HG03354 (cell line): Measurements from ENCODE around the gene CDC42EP1.
"Not testable (repeated sequence)": the region's sequence is repeated elsewhere in the genome, so short reads cannot be mapped to it uniquely, and the experiment has no call there.

ENCODE experiments used
- ATAC-seq: cut with Tn5 transposase; IDR thresholded peaks from one replicate; pipeline ENCODE4 v1.9.1; 2021; ENCODE audit warnings: mild to moderate bottlenecking; ENCODE audit not compliant: unreplicated experiment, poor library complexity, severe bottlenecking

CDC42EP1 gene

DNA sequence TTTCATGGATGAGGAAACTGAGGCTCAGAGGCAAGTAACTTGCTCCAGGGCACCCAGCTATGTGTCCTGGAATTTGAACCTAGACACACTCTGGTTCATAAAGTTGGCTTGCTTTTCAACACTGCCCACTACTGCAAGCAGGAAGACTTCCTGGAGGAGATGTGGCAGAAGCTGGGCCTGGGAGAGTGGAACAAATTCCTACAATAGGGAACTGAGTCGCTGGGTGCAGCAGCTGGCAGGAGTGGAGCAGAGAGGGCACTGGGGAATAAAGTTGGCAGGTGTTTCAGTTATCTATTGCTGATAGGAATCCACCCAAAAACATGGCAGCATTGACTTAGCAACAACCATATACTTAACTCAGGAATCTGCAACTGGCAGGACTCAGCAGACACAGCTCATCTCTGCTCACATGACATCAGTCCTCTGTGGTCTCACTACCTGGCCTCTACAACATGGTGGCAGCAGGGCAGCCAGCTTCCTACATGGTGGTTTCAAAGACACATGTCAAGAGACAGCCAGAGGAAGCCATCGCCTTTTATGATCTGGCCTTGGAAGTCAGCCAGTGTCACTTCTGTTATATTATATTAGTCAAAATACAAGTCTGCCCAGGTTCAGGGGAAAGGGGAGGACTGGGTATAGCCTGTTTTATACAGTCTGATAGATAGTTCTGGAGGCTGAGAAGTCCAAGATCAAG is 30.5 kb upstream of the CDC42EP1 start:
- ATAC-seq = no peak

DNA sequence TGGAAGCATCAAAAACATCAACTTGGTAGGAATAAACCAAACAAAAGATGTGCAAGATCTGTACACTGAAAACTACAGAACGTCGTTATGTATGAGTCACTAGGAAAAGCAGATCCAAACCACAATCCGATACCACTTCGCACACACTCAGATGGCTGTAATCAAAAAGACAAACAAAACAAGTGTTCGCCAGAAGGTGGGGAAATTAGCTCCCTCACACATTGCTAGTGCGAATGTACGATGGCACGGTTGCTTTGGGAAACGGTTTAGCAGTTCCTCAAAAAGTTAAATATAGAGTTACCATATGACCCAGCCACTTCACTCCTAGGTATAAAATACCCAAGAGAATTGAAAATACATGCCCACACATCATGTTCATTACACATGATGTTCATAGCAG is 26.3 kb upstream of the CDC42EP1 start:
- no peak for ATAC-seq

DNA sequence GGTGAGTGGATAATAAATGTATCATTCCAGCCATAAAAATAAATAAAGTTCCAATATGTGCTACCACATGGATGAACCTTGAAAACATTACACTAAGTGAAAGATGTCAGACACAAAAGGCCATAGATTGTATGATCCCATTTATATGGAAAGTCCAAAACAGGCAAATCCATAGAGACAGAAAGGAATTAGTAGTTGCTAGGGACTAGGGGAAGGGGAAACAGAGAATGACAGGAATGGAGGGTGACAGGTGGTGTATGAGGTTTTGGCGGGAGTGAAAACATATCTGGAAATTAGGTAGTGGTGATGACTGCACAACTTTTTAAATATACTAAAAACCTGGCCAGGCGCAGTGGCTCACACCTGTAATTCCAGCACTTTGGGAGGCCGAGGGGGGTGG is 25.8 kb upstream of the CDC42EP1 start:
- ATAC-seq = no peak

DNA sequence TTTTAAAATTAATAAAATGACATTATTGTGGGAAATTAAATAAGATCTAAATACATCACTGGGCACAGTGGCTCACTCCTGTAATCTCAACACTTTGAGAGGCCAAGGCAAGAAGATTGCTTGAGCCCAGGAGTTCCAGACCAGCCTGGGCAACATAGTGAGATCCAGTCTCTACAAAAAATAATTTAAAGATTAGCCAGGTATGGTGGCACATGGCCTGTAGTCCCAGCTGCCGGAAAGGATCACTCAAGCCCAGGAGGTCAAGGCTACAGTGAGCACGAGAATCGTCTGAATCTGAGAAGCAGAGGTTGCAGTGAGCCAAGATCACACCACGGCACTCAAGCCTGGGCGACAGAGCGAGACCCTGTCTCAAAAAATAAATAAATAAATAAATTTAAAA is 25.1 kb upstream of the CDC42EP1 start:
- ATAC-seq = no peak

DNA sequence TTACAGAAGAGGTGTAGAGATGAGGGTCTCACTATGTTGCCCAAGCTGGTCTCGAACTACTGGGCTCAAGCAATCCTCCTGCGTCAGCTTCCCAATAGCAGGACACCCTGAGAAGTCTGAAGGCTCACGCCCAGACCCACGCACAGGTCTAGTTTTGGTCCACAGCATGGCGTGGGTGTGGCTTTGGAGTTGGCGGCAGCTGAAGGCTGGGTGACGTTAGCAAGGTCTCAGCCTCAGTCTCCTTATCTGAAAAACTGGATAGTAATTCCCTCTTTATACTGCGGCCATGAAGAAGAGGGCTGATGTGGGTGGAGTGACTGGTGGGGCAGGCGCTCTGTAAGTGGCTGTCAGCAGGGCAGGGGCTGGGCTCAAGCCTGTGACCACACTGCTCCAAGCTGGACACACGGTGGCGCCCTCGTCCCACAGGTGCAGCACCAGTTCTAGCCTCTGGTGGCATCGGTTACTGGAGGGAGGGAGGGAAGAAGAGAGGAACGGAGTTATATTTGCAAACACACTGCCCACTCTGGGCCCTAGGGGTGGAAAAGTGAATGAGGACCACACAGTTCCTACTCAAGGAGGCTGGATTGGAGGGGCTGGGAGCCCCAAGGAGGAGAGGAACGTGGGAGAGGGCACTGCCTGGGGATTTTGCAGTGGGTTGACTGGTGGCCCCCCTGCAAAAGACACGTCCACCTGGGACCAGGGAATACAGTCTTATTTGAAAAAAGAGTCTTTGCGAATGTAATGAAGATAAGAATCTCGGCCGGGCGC is 21.5 kb upstream of the CDC42EP1 start:
- peak; percentile 87 for ATAC-seq

DNA sequence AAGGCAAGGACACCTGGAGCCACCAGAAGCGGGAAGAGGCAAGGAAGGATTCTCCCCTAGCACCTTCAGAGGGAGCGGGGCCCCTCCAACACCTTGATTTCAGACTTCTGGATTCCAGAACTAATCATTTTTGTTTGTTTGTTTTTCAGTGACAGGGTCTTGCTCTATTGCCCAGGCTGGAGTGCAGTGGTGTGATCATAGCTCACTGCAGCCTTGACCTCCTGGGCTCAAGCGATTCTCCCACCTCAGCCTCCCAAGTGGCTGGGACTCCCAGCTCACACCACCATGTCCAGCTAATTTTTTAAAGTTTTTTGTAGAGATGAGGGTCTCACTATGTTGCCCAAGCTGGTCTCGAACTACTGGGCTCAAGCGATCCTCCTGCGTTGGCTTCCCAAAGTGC is 20.5 kb upstream of the CDC42EP1 start:
- ATAC-seq = not testable (repeated sequence)

DNA sequence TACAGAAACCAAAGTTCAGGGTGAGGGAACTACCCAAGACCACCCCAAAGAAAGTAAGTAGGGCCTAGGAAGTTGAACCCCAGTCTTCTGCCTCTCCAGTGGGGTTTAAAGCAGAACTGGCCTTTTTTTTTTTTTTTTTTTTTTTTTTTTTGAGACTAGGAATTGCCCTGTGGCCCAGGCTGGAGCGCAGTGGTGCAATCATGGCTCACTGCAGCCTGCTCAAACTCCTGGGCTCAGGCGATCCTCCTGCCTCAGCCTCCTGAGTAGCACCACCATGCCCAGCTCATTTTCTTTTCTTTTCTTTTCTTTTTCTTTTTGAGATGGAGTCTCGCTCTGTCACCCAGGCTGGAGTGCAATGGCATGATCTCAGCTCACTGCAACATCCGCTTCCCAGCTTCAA is 17.9 kb upstream of the CDC42EP1 start:
- ATAC-seq = not testable (repeated sequence)

DNA sequence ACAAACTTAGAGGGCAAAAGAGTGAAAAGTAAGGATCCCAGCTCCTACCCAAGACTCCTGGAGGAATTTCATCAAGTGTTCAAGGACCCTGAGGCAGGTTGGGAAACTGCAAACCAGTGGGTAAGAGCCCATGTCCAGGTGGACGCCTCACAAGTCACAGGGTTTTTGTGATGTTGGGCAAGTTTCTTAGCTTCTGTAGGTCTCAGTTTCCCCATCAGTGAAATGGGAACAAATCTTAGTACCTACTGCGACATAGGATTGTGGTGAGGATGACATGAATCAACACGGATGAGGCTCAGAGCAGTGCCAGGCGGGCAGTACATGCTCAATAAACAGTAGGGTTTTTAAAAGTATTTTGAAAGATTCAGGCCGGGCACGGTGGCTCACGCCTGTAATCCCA is 17.3 kb upstream of the CDC42EP1 start:
- ATAC-seq = no peak

DNA sequence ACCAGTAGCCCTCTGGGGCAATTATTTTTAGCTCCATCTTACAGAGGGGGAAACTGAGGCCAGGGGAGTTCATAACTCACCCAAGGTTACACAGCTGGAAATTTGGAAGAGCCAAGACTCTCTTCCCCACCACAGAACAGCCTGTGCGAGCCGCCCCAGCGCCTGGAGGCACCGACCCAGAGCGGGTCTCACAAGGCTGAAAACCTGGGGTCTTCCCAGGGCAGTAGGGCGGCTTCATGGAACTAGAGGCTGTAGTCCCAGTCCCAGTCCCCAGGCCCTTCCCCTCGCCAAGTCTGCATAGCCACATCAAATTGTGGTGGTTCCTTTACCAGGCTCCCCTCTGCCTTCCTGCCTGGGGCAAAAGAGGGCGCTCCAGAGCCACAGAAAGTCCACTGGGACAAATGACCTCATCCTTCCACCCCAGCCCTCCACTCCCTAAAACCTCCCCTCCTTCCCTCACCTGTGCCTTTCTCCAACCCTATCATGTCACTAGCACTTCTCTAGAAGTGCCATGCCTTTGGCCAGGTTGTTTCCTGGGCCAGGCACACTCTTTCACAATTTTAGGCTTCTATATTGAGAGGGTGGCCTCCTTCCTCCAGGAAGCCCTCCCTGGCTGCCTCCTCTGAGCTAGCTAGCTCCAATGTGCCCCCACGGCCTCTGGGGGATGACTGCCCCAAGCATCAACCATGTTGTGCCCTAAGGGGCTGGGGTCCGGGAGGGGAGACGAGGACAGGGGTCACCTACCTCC is 15.2 kb upstream of the CDC42EP1 start:
- no peak for ATAC-seq

DNA sequence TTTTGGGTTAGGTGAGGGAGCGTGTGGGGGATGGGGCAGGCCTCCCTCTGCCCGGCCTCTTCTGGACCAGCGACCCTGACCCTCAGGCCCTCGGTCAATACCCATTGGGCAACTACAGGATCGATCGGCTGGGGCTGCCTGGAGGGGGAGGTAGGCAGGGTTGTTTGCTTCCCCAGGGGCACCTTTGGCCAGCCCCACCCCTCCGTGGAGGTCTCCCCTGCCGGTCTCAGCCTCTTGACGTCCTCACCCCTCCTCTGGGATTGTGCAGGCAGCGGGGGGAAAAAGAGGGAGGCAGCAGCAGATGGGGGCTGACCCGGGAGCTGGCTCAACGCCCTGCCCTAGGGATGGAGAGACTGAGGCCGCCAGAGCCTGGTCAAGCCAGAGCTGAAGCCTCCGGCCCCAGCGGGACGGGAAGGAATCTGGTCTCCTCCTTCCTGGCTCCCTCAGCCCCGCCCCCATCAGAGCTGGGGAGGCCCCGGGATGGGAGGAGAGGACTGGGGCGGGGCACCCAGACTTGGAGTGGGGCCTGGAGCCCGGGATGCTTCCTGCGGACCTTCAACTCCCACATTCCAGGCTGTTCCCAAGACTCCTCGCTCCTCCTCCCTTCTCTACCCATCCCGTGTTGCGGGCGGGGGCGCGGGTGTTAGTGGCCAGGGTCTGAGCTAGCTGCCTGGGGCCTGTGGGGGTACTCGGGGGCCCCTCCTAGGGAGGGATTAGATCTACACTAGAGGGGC is 14.4 kb upstream of the CDC42EP1 start:
- ATAC-seq = no peak

DNA sequence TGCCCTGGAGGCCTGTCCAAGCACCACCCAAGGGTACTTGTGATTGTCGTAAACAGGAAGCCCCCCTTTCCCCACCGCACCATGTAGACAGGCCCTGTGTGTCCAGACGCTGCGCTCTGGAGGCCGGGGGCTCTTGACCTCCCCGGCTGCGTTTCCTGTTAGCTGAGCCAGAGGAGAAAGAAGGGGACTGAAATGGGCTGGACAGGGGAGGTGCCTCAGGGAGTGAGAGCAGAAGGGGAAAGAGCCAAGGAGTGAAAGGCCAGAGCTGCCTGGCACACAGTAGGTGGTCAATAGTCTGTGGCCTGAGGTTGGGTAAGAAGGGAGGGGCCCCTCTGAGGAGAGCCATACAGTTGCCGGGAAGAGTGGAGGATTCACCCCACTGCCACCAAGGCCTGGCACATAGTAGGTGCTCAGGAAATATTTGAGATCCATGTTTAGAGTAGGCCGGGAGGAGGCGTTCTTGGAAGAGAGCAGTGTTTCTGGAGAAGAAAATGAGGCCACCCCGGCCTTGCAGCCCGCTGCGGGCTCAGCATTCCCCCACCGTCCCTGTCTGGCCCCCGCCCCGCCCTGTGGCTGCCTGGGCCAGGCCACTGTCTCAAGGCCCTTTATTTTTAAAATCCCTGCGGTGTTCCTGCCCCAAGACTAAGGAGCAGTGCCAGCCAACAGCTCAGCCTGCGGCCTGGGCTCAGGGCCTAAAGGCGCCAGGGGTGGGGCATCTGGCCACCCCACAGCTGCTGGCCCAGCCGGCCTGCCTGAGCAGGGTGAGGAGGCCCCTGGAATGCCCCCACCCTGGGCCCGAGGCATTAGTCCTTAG is 13.6 kb upstream of the CDC42EP1 start:
- ATAC-seq = no peak

DNA sequence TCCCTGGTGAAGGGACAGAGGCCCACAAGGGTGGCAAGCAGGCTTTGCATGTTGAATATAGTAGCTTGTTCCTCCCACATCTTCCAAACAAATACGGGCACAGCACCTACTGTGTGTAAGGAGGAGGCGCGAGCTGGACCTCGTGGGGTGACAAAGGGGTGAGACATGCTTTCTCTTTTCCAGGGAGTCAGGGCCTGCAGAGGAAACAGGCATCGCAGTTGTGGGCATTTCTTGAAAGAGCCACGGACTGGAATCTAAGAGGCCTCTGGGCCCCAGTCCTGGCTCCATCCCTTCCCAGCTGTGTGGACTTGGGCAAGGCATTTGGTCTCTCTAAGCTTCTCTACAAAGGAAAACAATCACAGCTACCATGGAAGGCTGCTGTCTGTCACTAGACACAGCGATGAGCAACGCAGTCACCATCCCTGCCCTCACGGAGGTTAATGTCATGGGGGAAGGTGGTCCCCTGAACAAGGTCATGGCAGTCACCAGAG is 13.0 kb upstream of the CDC42EP1 start:
- no peak for ATAC-seq

DNA sequence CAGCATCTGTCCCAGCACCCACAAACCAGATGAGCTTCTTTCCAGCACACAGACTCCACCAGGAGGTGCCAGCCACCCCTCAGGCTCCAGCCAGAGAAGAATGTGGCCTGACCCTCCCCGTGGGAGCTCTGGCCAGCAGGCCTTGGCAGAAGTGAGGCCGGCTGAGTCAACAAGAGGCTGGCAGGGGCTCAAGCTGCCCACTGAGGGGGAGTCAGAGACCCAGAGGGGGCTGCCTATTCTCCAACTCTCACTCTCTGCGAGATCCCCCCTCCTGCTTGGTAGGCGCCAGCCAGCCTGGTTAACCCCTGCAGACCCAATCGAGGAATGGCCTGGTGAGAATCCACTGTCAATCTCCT is 10.6 kb upstream of the CDC42EP1 start:
- ATAC-seq = no peak

DNA sequence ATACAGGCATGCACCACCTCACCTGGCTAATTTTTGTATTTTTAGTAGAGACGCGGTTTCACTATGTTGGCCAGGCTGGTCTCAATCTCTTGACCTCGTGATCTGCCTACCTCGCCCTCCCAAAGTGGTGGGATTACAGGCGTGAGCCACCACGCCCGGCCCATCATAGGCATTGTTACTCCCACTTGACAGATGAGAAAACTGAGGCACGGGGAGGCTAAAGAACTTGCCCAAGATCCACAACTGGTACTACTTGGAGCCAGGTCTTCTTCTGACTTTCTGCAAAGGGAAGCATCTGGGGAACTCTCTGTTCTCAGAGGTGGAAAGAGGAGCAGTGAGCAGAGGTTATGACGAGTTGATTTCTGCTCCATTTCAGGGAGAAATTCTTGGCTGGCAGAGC is 9.4 kb upstream of the CDC42EP1 start:
- ATAC-seq = not testable (repeated sequence)

DNA sequence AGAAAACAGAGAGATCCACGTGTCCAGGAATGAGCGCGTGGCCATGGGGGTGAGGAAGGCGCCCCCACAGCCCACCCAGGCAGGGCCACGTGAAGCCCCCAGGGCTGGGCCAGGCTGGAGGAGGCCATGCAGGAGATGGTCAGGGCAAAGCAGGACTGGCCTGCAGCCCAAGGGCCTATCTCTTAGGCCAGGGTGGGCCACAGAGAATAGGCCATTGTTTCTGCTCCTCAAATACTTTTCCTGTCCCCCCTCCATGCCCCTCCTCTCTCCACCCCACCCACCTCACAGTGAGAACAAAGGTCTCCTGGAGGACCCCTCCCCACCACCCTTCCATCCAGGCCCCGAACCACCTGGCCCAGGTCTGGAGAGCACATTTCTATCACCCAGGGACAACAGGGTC is 8.3 kb upstream of the CDC42EP1 start:
- no peak for ATAC-seq

DNA sequence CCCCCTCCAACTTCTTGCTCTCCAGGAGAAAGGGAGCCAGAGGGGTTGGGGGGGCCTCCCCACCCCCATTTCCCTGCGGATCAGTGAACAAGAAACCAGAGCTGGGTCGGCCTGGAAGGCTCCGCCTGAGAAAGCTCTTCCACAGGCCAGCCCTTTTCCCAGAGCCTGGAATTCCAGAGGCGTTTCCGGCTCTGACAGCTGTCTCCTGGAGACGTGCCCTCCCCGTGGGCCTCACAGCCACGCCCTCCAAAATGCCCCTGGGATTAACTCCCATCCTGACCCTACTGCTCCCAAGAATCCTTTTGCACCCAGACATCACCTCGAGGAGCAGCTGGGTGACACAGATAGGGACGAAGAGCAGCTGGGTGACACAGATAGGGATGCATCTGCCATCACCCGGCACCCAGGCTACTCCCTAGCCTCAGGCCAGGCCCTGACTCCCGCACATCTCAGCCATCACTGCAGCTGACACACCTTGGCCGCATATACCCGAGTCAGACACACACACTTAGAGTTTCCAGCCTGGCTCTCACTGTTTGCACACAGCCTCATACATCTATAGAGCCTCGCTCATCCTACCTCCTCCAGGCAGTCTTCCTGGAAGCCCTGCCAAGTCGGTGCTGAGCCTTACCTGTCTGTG is 7.6 kb upstream of the CDC42EP1 start:
- no peak for ATAC-seq

DNA sequence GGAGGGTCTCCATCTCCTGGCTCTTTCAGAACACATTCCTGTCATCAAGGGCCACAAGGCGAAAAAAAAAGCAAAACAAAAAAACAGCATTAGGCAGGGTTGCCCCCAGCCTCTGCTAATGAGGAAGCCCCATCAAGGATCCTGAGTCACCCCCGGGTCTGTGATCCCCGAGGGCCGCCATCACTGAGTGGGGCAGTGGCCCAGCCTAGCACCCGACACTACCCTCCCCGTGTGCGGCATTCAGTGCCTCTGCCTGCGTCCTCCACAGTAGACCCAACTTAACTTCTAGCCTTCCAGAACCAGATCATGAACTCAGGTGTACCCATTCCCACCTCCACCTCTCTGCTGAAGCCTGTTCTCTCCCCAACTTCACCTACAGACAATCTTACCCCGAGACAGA is 6.6 kb upstream of the CDC42EP1 start:
- ATAC-seq = no peak

DNA sequence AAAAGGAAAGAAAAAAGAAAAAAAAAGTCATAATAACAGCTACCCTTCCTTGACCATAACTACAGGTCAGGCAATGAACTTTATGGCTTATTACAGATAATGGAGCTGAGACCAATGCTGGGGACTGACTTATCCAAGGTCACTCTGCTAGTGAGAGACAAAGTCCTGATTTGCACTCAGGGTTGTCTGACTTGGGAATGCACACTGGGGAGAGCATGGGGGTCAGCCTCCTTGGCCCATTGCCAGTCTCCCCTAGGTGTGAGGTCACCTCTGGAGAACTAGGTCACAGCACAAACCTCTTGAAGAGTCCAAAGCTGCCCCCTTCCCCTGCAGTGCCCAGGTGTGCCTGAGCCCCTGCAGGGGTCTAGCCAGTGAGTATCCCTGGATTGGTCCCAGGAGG is 5.3 kb upstream of the CDC42EP1 start:
- ATAC-seq = no peak

DNA sequence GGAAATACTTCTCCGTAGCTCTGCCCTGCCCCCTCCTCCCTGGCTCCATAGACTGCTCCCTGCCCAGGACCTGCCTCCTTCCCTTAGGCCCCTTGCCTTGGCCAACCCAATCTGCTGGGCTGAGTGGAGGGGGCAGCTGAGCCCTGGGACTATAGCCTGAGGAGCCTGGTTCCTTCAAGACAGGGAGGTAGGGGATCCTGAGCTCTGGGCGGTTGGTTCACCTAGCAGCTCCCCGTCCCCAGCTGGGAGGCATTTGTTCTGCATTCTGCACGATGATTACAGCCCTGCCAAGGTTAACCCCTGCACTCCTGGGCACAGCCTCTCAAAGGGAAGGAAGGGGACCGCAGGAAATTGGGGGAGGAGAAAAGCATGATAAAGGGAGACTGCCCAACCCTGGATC is 3.6 kb upstream of the CDC42EP1 start:
- no peak for ATAC-seq
